Smooth muscle cell (in vitro differentiated cells): ENCODE data around the gene GPR37L1. TPM values are rescaled to one million over a fixed set of nuclear protein-coding genes. Genes with fewer than 3 reads are reported as not detected.
A peak's percentile ranks its signal among the peaks of the same experiment; 100 is the strongest.

Experiments used
- DNase-seq: peaks from one replicate; lab custom pipeline; 2025; ENCODE audit not compliant: unreplicated experiment; lab: John Stamatoyannopoulos, UW
- H2AFZ ChIP-seq: fragments of 200-600 bp; sonication (generic); 2 replicates; pipeline ENCODE4 v1.6.0; 2016; ENCODE audit warnings: antibody characterized with exemption, low read depth, mild to moderate bottlenecking
- H3F3A ChIP-seq: fragments of 200-600 bp; sonication (generic); 2 replicates; pipeline ENCODE4 v1.6.0; 2017; ENCODE audit warnings: antibody characterized with exemption, low read depth
- H3K27ac ChIP-seq: fragments of 200-600 bp; sonication (generic); 2 replicates; pipeline ENCODE4 v1.5.1; 2016; ENCODE audit warnings: low read depth, mild to moderate bottlenecking
- H3K27me3 ChIP-seq: fragments of 200-600 bp; sonication (generic); 2 replicates; pipeline ENCODE4 v1.6.1; 2016; ENCODE audit warnings: low read depth, mild to moderate bottlenecking
- H3K36me3 ChIP-seq: fragments of 200-600 bp; sonication (generic); 2 replicates; pipeline ENCODE4 v1.5.1; 2016; ENCODE audit warnings: low read depth
- H3K4me1 ChIP-seq: fragments of 200-600 bp; sonication (generic); 2 replicates; pipeline ENCODE4 v1.5.1; 2016; ENCODE audit warnings: low read depth
- H3K4me2 ChIP-seq: fragments of 200-600 bp; sonication (generic); 2 replicates; pipeline ENCODE4 v1.6.0; 2016; ENCODE audit warnings: mild to moderate bottlenecking
- H3K4me3 ChIP-seq: fragments of 200-600 bp; sonication (generic); 2 replicates; pipeline ENCODE4 v1.5.1; 2016; ENCODE audit warnings: mild to moderate bottlenecking
- H3K79me2 ChIP-seq: fragments of 200-600 bp; sonication (generic); 2 replicates; pipeline ENCODE4 v1.6.0; 2016; ENCODE audit warnings: low read depth, mild to moderate bottlenecking
- H3K9ac ChIP-seq: fragments of 200-600 bp; sonication (generic); 2 replicates; pipeline ENCODE4 v1.6.0; 2016; ENCODE audit warnings: low read depth
- H3K9me3 ChIP-seq: fragments of 200-600 bp; sonication (generic); replicated peaks from 2 replicates; pipeline ENCODE4 v1.5.1; 2016; ENCODE audit warnings: low read depth
- H4K20me1 ChIP-seq: fragments of 200-600 bp; sonication (generic); 2 replicates; pipeline ENCODE4 v1.6.0; 2016; ENCODE audit warnings: low read depth
- CTCF ChIP-seq: fragments of 200-600 bp; sonication (generic); IDR thresholded peaks from 2 replicates; pipeline ENCODE4 v1.5.1; 2017; ENCODE audit warnings: borderline replicate concordance, mild to moderate bottlenecking, antibody characterized with exemption; ENCODE audit not compliant: insufficient read depth, poor library complexity, severe bottlenecking
- WGBS: methylation state at CpG from one replicate; pipeline ENCODE4 v1.1.7; 2016; ENCODE audit warnings: low lambda C conversion rate; 5-methylcytosine and 5-hydroxymethylcytosine counted together
- polyA plus RNA-seq: library from polyadenylated mRNA; unstranded; fragments of >200 nt; fragmentation: Nextera tagmentation; extraction: Ambion mirVana; gene quantifications from 2 replicates; pipeline ENCODE4 v1.2.1, GENCODE V29; 2016
- total RNA-seq: library from RNA; depleted of rRNA; stranded (reverse); fragments of >200 nt; gene quantifications from 2 replicates; pipeline ENCODE4 v1.2.3, GENCODE V29; 2014

Gene GPR37L1
- total and polyA plus RNA-seq, 2 experiments from 2014 or later = not detected

- no peak overlapping the region for H3K27ac ChIP-seq
- H3K4me2 ChIP-seq = no peak overlapping the region
- no peaks in the 10 kb centered on the region for H3K79me2 ChIP-seq
- no peaks in the 10 kb centered on the region for H3F3A ChIP-seq
- no peaks in the 10 kb centered on the region for H3K4me1 ChIP-seq
- H3K9ac ChIP-seq = no peak overlapping the region
- TF ChIP-seq CTCF = no peak
- 91% methylated on average over 16 of the region's 16 CpGs for WGBS
- H4K20me1 ChIP-seq = no peaks in the 10 kb centered on the region
- no peak for DNase-seq
- H3K9me3 ChIP-seq = no peaks in the 10 kb centered on the region
- no peaks in the 10 kb centered on the region for H3K36me3 ChIP-seq
- no peaks in the 10 kb centered on the region for H3K27me3 ChIP-seq
- no peak overlapping the region for H3K4me3 ChIP-seq
- no peak overlapping the region for H2AFZ ChIP-seq
These were observed 37.0 kb downstream of the GPR37L1 start for GRCh38 chr1:202159534-202160371.

- Histone ChIP-seq H4K20me1 (no peaks in the 10 kb centered on the region), H3K4me2 (no peak within 1 kb of the TSS), H3K4me1 (peaks cover under 1% of the 10 kb centered on the region), H3K27me3 (no peaks in the 10 kb centered on the region), H3K79me2 (no peaks in the 10 kb centered on the region), H2AFZ (peak within 1 kb of the TSS; percentile 7), H3F3A (no peaks in the 10 kb centered on the region), H3K36me3 (no peaks in the 10 kb centered on the region), H3K9me3 (no peaks in the 10 kb centered on the region), H3K9ac (no peak within 1 kb of the TSS), H3K4me3 (no peak within 1 kb of the TSS), H3K27ac (no peak within 1 kb of the TSS)
- WGBS = 83% methylated on average over 17 of the region's 17 CpGs
- no peak for DNase-seq
- no peak for TF ChIP-seq CTCF
These were observed 37.7 kb downstream of the GPR37L1 start, which contains the start of gene PTPN7 for GRCh38 chr1:202160377-202160940. Gene PTPN7, minus strand, starts transcription at chr1:202160602. Its CDS starts 1,200 bp downstream, at chr1:202159402.

DNA sequence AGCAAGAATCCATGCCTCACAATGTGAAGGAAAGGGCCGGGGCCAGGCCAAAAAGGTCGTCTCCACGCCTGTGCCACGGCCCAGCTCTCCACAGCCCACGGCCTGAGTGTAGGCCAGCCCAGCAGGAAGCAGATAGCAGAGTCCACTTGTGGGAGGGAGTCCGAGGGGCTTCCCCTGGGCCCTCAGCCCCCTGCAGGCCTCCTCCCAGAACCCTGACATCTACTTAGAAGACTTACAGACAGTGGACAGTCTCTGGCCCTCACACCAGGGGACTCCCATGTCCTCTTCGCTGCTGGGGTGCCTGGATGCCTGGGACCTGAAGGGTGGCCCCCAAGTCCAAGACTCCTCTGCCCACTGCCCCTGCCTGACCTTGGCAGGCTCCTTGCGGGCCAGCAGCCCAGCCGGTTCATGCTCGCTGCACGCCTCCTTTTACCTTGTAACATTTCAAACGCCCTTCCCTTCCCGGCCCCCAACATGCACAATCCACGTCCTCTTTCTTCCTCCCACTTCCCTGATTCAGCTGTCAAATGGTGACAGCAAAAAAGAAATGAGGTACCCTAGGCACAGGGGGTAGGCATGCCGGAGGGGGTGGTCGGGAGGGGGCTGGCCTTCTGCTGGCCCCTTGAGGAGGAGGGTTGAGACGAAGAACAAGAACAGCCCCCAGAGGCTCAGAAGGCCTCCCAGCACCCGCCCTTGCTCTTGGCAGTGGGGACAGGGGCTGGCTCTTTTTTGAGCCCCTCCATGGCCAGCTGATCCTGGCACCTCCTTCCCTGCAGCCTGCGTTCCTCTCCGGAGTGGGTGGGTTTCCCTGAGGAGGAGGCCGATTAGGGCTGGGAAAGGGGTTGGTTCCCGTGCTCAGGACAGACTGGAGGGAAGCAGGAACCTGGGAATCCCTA, 38.7 kb downstream of the GPR37L1 start:
- peaks cover 3% of the 10 kb centered on the region for H3K4me1 ChIP-seq
- H3K27me3 ChIP-seq = no peaks in the 10 kb centered on the region
- no peak for DNase-seq
- peak overlapping the region; percentile 7 for H2AFZ ChIP-seq
- H3K9ac ChIP-seq = no peak overlapping the region
- no peaks in the 10 kb centered on the region for H4K20me1 ChIP-seq
- H3K36me3 ChIP-seq = no peaks in the 10 kb centered on the region
- TF ChIP-seq CTCF = no peak
- no peaks in the 10 kb centered on the region for H3K9me3 ChIP-seq
- H3K4me2 ChIP-seq = no peak overlapping the region
- 80% methylated on average over 22 of the region's 22 CpGs for WGBS
- no peaks in the 10 kb centered on the region for H3F3A ChIP-seq
- H3K79me2 ChIP-seq = no peaks in the 10 kb centered on the region
- no peak overlapping the region for H3K27ac ChIP-seq
- H3K4me3 ChIP-seq = no peak overlapping the region
